Lung (tissue), 12 donors: ENCODE data around the gene PRKCE. TPM values are rescaled to one million over a fixed set of nuclear protein-coding genes. Genes with fewer than 3 reads are reported as not detected.

Experiments
- ATAC-seq: fragments of 200-7000 bp; cut with Tn5 transposase; one replicate; pipeline ENCODE4 v1.9.1; 2020; ENCODE audit warnings: moderate number of reproducible peaks; ENCODE audit not compliant: insufficient read depth, low FRiP score
- DNase-seq, 3 donors: peaks; one replicate each; pipeline ENCODE4 v3.0.0-alpha.2; 2013 to 2017
- H3K27ac ChIP-seq, 2 donors: one replicate each; pipeline ENCODE4 v1.5.1; 2013; ENCODE audit warnings: mild to moderate bottlenecking in 2 of 2, moderate library complexity in 2 of 2, control low read depth in 1 of 2, inconsistent platforms in 1 of 2, low read depth in 1 of 2, low read length in 1 of 2
- H3K27me3 ChIP-seq, 3 donors: one replicate each; pipeline ENCODE4 v1.5.1; 2013; ENCODE audit warnings: low read length in 2 of 3; ENCODE audit not compliant: control insufficient read depth in 3 of 3, insufficient read depth in 3 of 3
- H3K36me3 ChIP-seq, 4 donors: one replicate each; pipeline ENCODE4 v1.5.1; 2013; ENCODE audit warnings: low read length in 4 of 4, mild to moderate bottlenecking in 1 of 4, moderate library complexity in 1 of 4; ENCODE audit not compliant: control insufficient read depth in 4 of 4, insufficient read depth in 4 of 4
- H3K4me1 ChIP-seq, 5 donors: one replicate each; pipeline ENCODE4 v1.5.1; 2013; ENCODE audit warnings: low read length in 5 of 5, mild to moderate bottlenecking in 2 of 5, moderate library complexity in 1 of 5; ENCODE audit not compliant: control insufficient read depth in 5 of 5, insufficient read depth in 5 of 5
- H3K4me3 ChIP-seq: one replicate; pipeline ENCODE4 v1.5.1; 2013; ENCODE audit warnings: mild to moderate bottlenecking, control low read depth, moderate library complexity
- H3K9ac ChIP-seq, 2 donors: one replicate each; pipeline ENCODE4 v1.5.1; 2013; ENCODE audit warnings: low read length in 2 of 2, control low read depth in 1 of 2; ENCODE audit not compliant: insufficient read depth in 1 of 2
- H3K9me3 ChIP-seq, 4 donors: one replicate each; pipeline ENCODE4 v1.5.1; 2013; ENCODE audit warnings: low read length in 3 of 4, mild to moderate bottlenecking in 1 of 4, moderate library complexity in 1 of 4; ENCODE audit not compliant: control insufficient read depth in 4 of 4, insufficient read depth in 3 of 4
- CTCF ChIP-seq: IDR thresholded peaks from 2 replicates; pipeline ENCODE4 v1.5.1; 2012; ENCODE audit warnings: mild to moderate bottlenecking; ENCODE audit errors: control extremely low read depth, extremely low read depth
- WGBS, 2 donors: extraction: QIAGEN DNeasy Blood & Tissue Kit; methylation state at CpG; one replicate each; pipeline ENCODE4 v1.1.7; 2013; 5-methylcytosine and 5-hydroxymethylcytosine counted together
- polyA plus RNA-seq, 2 donors: library from polyadenylated mRNA; stranded (reverse); fragments of 200-250 nt; gene quantifications; one replicate each; pipeline ENCODE4 v1.2.1, GENCODE V29; 2013
- total RNA-seq, 2 donors: library from RNA; depleted of rRNA in 1 of 2; stranded (reverse); fragments of >200 nt in 1 of 2; gene quantifications; one replicate each; pipeline ENCODE4 v1.2.1, GENCODE V29; 2014 to 2021
- donor health status: control.
- donor health status: control.
- donor health status: Bipolar disorder and iron deficiency.
- donor health status: healthy.
- donor health status: DM: yes; HTN: yes; CAD: no.

Gene PRKCE
- total and polyA plus RNA-seq, 4 donors, result 12.5 to 82.2 (median 32.1) TPM

GRCh38 chr2:46077522-46078107 lies 426.1 kb downstream of the PRKCE start:
- DNase-seq, result no peak
- H3K27me3 ChIP-seq, result no peaks in the 10 kb centered on the region
- H3K4me3 ChIP-seq, result no peak overlapping the region
- H3K27ac ChIP-seq, result no peak overlapping the region
- peaks cover 0 to 3% (median 0%) of the 10 kb centered on the region in 4 donors for H3K36me3 ChIP-seq
- peaks cover 0 to 14% (median 0%) of the 10 kb centered on the region in 5 donors for H3K4me1 ChIP-seq
- no peaks in the 10 kb centered on the region for H3K9me3 ChIP-seq
- ATAC-seq, result no peak
- no peak for TF ChIP-seq CTCF
- H3K9ac ChIP-seq, result no peak overlapping the region

- Histone ChIP-seq H3K27ac (peak overlapping the region in 1 of 2 donors; percentile 9), H3K4me1 (peaks cover 0 to 8% (median 0%) of the 10 kb centered on the region in 5 donors), H3K9me3 (no peaks in the 10 kb centered on the region), H3K27me3 (no peaks in the 10 kb centered on the region), H3K36me3 (peaks cover 0 to 3% (median 0%) of the 10 kb centered on the region in 4 donors), H3K9ac (no peak overlapping the region), H3K4me3 (no peak overlapping the region)
- no peak for TF ChIP-seq CTCF
- ATAC-seq (no peak), DNase-seq (no peak)
- whole genome bisulfite sequencing, 2 donors, result 79 to 86% methylated on average over 4 of the region's 4 CpGs
These were observed 428.6 kb downstream of the PRKCE start for GRCh38 chr2:46079985-46080560.

- peak overlapping the region in 1 of 2 donors; percentile 3 for H3K27ac ChIP-seq
- WGBS, 2 donors, result 51 to 65% methylated on average over 14 of the region's 14 CpGs
- H3K4me1 ChIP-seq, result peaks cover 0 to 8% (median 4%) of the 10 kb centered on the region in 5 donors
These were observed 431.3 kb downstream of the PRKCE start for GRCh38 chr2:46082531-46083485.

More at GRCh38 chr2:46082531-46083485, 431.3 kb downstream of the PRKCE start:
- peaks cover 0 to 1% (median 0%) of the 10 kb centered on the region in 4 donors for H3K9me3 ChIP-seq
- no peaks in the 10 kb centered on the region for H3K27me3 ChIP-seq
- no peak overlapping the region for H3K9ac ChIP-seq
- DNase-seq (no peak), ATAC-seq (no peak)
- H3K4me3 ChIP-seq, result no peak overlapping the region
- peaks cover 0 to 9% (median 7%) of the 10 kb centered on the region in 4 donors for H3K36me3 ChIP-seq
- TF ChIP-seq CTCF, result no peak
